Adipose tissue (tissue), 3 donors: Measurements from ENCODE around the gene ACSS3. TPM values are rescaled to one million over a fixed set of nuclear protein-coding genes. Genes with fewer than 3 reads are reported as not detected.
"Not testable (repeated sequence)": the region's sequence is repeated elsewhere in the genome, so short reads cannot be mapped to it uniquely, and the experiment has no call there.

ENCODE experiments used
- H3K27ac ChIP-seq: one replicate; pipeline ENCODE4 v1.5.1; 2013; ENCODE audit warnings: low read depth, low read length
- WGBS, 3 donors: extraction: QIAGEN DNeasy Blood & Tissue Kit; methylation state at CpG; one replicate each; pipeline ENCODE4 v1.1.7; 2013; 5-methylcytosine and 5-hydroxymethylcytosine counted together
- polyA plus RNA-seq, 3 donors: library from polyadenylated mRNA; stranded (reverse); fragments of 200-250 nt; gene quantifications; one replicate each; pipeline ENCODE4 v1.2.3, GENCODE V29; 2013
- donor health status: healthy with polysubstance abuse.
- donor health status: Bipolar disorder and iron deficiency.
- donor health status: healthy.

The ACSS3 gene, protein sequence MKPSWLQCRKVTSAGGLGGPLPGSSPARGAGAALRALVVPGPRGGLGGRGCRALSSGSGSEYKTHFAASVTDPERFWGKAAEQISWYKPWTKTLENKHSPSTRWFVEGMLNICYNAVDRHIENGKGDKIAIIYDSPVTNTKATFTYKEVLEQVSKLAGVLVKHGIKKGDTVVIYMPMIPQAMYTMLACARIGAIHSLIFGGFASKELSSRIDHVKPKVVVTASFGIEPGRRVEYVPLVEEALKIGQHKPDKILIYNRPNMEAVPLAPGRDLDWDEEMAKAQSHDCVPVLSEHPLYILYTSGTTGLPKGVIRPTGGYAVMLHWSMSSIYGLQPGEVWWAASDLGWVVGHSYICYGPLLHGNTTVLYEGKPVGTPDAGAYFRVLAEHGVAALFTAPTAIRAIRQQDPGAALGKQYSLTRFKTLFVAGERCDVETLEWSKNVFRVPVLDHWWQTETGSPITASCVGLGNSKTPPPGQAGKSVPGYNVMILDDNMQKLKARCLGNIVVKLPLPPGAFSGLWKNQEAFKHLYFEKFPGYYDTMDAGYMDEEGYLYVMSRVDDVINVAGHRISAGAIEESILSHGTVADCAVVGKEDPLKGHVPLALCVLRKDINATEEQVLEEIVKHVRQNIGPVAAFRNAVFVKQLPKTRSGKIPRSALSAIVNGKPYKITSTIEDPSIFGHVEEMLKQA
- 10 to 100 TPM in 2 of 3 donors, 1 to 10 TPM in 1; 3.8 to 27.9 (median 14.1) TPM for polyA plus RNA-seq

DNA sequence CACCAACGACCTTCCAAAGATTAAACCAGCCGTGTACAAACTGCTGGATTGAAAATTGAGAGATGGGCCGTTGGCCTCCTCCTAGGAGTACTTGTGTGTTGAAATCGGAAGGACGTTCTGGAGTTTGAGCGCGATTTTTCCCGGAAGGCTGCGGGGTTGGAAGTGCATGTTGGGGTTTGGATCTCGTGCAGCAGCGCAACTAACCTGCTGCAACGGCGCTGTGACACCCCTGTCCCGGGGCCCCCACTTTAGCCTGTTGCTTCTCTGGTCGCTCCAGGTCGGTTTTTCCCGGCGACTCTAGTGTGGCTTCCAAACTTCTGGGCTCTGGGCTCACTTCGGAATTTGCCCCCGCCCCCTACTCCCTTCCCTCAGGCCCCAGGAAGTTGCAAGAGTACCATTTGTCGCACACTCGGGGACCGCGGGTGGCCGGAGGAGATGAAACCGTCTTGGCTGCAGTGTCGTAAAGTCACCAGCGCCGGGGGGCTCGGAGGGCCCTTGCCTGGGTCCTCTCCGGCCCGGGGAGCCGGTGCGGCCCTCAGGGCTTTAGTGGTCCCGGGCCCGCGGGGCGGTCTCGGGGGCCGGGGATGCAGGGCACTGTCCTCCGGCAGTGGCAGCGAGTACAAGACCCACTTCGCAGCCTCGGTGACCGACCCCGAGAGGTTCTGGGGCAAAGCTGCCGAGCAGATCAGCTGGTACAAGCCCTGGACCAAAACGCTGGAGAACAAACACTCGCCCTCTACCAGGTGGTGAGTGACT lies at the start of gene ACSS3:
TSS of gene ACSS3 (plus strand) at position 394 of the 756 bp plus-strand sequence. CDS start at position 436, 42 bp downstream.
- 1 to 4% (median 2%) methylated on average over 40 to 49 of the region's 49 CpGs for WGBS, 3 donors

DNA sequence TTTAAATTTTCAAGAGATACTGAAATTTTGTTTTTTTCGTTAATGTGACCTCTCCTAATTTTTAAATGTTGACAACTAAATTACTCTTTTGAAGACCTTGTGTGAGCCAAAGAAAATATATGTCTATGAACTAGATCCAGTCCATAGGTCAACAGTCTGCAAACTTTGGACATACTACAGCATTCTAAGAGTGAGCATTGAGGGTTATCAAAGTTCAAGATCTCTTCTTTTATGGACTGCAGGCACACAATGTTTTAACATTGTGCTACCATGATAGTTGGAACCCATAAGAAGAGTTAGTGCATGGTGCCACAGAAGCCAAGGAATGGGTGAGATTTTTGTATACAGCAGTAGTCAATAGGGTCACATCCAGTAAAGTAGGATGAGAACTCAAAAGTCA lies 43.0 kb upstream of the ACSS3 start:
- WGBS, 3 donors, result 53 to 80% (median 72%) methylated on average over 1 of the region's 1 CpG
- H3K27ac ChIP-seq, result no peak overlapping the region

More for the DNA sequence above, at the start of gene ACSS3:
- no peak within 1 kb of the TSS for H3K27ac ChIP-seq

DNA sequence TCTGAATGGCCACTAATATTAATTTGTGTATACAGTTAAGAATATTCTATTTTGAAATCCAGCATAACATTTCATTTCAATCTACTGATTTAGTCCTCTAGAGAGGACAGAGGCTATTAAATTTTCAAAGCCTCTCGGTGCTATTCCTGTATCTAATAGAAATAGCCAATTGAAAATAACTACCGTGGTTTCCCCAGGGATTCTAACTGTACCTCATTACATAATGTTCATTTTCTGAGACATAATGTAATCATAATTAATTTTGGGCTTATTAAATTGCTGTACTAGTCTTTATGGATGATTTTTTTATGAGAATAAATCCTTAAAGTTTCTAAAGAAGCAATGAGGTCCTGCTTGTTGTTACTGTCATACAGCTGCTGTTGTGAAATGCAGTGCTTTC lies 38.6 kb upstream of the ACSS3 start:
- H3K27ac ChIP-seq, result no peak overlapping the region
- WGBS, 3 donors, result 62 to 87% (median 68%) methylated on average over 2 of the region's 2 CpGs

DNA sequence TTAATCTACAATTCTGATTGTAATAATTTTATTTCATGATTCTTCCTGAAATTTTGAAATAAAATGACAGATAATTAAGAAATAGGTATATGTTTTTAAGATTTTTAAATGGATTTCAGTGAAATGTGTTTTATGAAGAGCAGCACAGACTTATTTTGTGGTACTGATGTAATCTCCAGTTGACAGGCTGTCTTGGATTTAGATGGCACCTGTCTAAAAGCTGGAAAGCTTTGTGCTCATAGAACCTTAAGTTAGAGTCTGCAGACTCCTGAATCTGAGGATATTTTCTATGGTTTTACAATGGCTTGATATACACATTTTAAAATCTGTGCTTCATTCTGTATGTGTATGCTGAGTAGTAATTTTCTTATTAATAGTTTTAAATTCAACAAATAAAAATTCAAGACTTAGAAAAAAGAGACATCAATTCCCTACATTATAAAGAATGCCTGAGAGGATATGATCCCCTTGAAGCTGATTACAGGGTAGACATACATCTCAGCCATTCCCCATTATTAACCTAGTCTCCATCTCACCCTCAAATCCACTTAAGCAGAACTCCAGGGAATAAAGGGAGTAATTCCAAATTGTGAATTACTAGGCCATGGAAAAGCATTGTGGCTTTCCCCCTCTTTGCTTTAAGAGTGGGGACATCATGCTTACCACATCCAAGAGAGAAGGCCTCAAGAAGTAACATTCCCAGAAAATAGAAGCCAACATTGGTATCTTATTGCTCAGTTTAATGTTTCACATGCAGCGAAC lies 33.7 kb upstream of the ACSS3 start:
- WGBS, 3 donors, result 90 to 100% (median 90%) methylated on average over 1 of the region's 1 CpG
- no peak overlapping the region for H3K27ac ChIP-seq

DNA sequence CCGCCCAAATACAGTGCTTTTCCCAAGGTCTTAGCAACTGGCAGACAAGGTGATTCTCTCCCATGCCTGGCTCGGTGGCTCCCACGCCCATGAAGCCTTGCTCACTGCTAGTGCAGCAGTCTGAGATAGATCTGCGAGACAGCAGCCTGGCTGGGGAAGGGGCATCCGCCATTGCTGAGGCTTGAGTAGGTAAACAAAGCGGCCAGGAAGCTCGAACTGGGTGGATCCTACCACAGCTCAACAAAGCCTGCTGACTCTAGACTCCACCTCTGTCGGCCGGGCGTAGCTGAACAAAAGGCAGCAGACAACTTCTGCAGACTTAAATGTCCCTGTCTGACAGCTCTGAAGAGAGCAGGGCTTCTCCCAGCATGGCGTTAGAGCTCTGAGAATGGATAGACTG lies 12.9 kb upstream of the ACSS3 start:
- H3K27ac ChIP-seq, result not testable (repeated sequence)

DNA sequence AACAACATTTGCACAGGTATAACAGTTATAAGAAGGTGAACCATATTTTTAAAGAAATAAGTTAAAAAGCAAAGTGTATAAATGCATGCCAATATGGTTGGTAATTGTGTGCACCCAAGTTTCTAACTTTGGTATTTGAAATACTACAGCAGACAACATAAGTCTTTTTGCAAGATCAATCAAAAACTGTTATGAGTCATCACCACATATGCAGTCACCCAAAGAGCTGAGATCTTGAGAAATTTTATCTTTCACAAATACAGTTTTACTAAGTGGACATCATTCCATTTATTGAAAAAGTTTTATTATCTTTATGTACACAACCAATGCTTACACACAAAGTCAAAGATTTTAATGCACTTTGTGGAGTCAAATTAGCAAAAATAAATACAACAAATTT lies 7.0 kb upstream of the ACSS3 start:
- no peak overlapping the region for H3K27ac ChIP-seq

More for the DNA sequence above, 12.9 kb upstream of the ACSS3 start:
- 88 to 91% (median 90%) methylated on average over 11 of the region's 11 CpGs for WGBS, 3 donors

DNA sequence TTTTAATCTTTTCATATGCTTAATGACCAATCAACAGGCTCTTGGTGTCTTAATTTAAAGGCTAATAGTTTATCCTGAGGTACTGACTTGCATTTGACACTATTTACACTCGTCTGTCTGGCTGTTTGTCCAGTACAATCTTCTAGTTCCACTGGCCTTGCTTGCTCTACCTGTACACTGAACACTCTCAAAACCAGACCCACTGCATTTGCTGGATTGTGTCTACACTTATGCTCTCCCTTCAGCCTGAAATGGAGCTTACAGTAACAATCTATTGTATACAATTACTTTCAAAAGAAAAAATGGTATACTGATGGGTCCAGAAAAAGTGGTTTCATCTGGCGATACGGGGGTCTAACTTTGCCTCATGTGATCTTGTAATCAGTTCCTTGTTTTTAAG lies 2.3 kb upstream of the ACSS3 start:
- 54 to 74% (median 69%) methylated on average over 3 of the region's 3 CpGs for WGBS, 3 donors

DNA sequence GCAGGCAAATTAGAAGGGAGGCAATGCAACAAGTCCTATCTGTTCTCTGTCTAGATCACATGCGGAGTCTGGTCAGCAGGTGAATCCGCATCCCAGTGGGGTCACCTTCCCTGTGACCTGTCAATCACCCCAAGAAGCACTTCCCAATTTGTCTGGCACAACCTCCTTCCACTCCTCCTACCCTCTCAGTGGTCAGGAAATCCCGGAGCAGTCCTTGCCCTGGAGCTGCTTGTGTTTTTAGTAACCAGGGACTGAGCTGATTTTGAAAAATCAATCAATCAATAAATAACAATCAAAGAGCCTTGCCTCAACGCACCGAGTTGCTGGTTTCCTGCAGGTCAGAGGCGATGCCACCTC lies 572 bp upstream of the ACSS3 start:
- H3K27ac ChIP-seq, result no peak overlapping the region
- WGBS, 3 donors, result 10 to 16% (median 14%) methylated on average over 6 of the region's 6 CpGs

More for the DNA sequence above, 2.3 kb upstream of the ACSS3 start:
- H3K27ac ChIP-seq, result no peak overlapping the region

DNA sequence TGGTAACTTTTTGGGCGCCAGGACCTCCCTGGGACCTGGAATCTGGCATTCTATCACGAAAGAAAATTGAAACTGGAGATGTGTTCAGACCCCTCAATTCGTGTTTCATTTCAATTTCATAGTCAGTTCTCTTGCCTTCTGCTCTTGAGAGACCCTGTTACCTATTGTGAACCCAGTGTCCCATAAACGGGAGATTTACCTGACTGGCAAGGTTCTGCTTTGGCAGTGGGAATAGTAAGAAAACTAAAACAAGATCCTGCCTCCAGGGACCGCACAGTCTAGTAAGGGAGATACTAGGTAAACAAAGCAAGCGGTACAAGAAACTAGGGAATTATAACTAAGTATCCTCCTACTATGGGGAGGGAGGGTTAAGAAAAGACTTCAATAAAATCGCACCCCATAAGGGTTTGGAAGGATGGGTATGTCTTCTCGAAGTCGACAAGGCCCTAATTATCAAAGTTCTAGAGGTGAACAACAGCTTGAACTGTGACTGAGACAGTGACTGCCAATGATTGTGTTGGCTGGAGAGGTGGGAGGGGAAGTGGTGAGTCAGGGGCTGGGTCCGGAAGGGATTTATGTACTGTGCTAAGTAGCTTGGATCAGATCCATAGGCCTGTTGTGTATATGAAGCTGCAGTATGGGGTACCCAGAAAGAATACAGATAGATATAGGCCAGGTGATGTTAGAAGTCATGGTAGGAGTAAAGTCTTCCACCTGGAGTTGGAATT lies 754 bp downstream of the ACSS3 start:
- WGBS, 3 donors, result 21 to 26% (median 26%) methylated on average over 10 of the region's 10 CpGs

DNA sequence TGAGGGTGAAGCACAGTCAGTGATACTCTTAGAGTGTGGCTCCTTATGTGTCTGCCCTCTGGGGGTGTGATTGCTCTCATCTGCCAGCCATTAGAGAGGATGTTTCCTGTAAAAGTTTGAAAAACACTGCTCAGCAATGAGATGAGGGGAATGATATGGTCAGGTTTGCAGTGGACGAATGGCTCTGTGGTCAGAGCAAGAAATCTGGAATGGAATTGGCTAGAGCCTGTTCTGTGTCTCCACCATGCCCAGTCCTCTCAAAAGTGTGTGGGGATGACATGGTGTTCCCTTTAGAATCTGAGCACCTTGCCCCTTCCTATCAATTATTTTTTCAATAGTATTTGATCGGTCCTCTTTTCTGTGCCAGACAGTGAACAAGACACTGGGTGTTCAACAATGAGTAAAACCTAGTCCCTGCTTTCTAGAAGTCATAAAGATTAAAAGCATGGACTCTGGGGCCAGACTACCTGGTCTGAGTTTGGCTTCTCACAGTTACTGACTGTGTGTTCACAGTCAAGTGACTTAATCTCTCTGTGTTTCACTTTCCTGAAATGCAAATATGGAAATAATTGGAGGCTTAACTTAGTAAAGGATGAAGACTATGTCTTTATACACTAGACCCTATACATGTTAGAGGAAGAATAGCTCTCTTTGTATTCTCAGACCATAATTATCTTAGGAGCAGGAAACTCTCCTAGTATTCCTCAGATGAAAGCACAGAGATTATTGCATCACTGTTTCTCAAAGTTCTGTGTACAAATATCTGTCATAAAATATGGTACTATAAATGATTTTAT lies 1.6 kb downstream of the ACSS3 start:
- 75 to 81% (median 79%) methylated on average over 2 of the region's 2 CpGs for WGBS, 3 donors
- no peak overlapping the region for H3K27ac ChIP-seq

More for the DNA sequence above, 754 bp downstream of the ACSS3 start:
- no peak overlapping the region for H3K27ac ChIP-seq

DNA sequence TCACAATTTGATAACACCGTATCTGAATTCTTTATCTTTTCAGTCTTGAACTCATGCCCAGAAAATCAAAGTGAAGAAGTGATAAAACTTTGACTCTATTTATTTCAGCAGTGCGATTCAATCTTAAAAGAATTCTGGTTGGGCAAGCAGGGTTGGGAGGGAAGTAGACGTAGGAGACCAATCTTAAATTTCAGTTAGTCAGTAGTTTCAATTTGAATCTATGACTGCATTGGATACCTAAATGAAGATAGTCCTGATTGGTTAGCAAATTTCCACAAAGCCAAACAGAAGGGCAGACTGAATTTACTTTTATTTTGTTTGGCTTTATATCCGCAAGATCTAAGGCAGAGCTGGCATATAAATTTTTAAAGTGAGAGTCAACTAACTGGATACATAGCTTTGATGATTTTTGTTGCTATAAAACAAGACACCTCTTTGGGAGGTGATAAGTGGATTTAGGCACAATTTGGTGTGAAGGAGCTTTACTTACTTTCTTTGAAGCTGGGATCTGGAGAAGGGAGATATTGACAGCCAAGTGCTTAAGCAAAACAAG lies 2.6 kb downstream of the ACSS3 start:
- 26 to 58% (median 47%) methylated on average over 4 of the region's 4 CpGs for WGBS, 3 donors
- no peak overlapping the region for H3K27ac ChIP-seq

DNA sequence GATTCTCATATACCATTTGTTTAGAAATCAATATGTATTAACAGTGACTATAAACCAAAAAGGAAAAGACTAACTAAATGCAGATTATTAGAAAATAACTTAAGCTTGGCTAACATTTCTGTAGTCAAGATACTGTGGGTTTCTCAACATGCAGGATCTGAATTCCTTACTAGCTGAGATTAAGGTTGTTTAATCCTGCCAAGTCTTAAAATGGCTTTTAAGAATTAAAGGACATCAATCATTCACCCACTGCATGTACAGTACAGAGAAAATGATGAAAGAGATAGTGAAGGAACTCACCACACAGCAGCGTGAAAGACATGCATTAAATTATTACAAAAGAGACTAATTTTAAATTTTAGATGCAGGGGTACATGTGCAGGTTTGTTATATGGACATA lies 3.8 kb downstream of the ACSS3 start:
- H3K27ac ChIP-seq, result no peak overlapping the region
- WGBS, 3 donors, result 69 to 89% (median 73%) methylated on average over 1 of the region's 1 CpG

DNA sequence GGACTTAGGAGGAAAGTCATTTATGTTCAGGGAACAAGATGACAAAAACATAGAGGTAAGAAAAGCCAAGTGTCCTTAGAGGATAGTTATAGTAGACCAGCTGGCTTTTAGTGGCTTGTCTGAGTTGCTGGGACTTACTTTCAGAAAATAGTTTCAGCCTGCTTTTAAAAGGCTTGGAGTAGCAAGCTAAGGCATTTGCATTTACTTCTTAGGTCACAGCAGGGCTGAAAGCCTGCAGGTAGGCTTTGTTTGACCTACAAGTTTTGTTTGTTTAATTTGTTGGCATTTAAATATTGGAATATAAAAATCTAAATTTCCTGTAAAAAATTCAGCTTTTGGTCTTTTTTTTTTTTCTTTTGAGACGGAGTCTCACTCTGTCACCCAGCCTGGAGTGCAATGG lies 5.1 kb downstream of the ACSS3 start:
- WGBS, 3 donors, result 68 to 86% methylated on average over 1 of the region's 1 CpG; no CpG with 5 or more reads in 1 of the 3 donors
- H3K27ac ChIP-seq, result no peak overlapping the region

DNA sequence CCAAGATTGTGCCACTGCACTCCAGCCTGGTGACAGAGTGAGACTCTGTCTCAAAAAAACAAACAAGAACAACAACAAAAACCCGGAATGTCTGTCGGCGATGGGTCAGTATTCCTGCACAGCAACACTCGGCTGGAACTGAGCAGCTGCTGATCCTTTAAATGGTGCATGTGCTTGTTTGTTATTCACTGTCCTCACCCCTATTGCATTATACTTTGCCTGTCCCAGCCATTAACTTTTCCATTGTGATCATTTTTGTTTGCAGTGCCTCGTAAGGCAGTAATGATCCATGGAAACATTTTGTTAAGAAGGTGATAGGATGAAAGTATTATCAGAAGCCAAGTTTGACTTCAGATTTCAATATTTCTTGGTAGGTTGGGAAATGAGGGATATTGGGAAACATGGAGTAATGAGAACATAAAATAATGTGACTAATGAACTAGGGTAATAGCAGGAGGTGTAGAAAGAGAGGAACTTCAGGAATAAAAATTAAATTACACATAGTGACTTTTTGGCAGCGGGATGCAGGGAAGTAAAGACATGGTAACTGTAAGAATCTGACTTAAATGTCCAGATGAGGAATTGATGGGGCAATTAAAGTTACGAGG lies 6.1 kb downstream of the ACSS3 start:
- 77 to 83% (median 82%) methylated on average over 7 of the region's 7 CpGs for WGBS, 3 donors
- H3K27ac ChIP-seq, result no peak overlapping the region

DNA sequence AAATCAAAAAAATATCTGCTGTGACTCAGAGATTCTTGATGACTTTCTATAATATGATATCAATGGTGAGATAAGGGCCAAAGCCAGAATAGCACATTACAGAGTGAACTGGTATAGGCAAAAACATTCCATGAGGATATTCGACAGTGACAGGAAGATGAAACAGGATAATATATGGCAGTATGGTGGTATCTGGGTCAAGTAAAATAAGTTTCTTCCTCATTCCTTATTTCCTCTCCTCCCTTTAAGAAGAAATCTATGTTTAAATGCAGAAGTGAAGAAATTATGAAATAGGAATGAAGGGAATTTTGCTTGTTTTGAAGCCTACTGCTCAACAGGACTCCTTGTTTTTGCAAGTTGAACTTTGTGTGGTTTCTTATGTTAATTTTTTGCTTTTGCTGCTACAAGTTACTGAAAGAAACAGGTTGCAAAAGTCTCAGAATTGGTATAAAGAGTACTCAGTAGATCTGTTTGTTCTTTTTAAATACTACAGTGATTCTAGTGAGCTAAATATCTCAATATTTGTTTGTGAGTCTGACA lies 7.0 kb downstream of the ACSS3 start:
- no peak overlapping the region for H3K27ac ChIP-seq

DNA sequence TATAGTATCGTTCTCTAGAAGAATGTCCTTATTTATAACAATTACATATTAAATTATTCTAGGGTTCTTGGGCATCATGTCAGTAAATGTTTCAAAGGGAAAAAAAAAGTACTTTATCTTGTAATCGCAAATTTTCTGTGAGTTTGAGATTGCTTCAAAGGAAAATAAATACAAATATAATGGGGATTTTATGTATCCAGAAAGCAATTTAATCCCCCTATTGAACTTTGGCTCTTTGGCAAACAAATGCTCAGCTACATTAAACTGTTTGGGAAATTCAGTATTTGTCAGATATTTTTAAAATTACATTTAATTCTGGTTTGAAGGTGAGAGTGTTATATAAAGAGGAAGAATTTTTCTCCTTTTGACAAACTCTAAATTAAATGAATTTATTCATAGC lies 8.0 kb downstream of the ACSS3 start:
- no peak overlapping the region for H3K27ac ChIP-seq
- 50 to 84% (median 82%) methylated on average over 2 of the region's 2 CpGs for WGBS, 3 donors

More for the DNA sequence above, 7.0 kb downstream of the ACSS3 start:
- 28 to 75% (median 30%) methylated on average over 1 of the region's 1 CpG for WGBS, 3 donors
